ENCODE data around the gene CHRM4. TPM values are rescaled to one million over a fixed set of nuclear protein-coding genes. Genes with fewer than 3 reads are reported as not detected.

The CHRM4 gene
- total RNA-seq, 2 donors from 2014 or later, result 2.8 TPM; not detected in 1

DNA sequence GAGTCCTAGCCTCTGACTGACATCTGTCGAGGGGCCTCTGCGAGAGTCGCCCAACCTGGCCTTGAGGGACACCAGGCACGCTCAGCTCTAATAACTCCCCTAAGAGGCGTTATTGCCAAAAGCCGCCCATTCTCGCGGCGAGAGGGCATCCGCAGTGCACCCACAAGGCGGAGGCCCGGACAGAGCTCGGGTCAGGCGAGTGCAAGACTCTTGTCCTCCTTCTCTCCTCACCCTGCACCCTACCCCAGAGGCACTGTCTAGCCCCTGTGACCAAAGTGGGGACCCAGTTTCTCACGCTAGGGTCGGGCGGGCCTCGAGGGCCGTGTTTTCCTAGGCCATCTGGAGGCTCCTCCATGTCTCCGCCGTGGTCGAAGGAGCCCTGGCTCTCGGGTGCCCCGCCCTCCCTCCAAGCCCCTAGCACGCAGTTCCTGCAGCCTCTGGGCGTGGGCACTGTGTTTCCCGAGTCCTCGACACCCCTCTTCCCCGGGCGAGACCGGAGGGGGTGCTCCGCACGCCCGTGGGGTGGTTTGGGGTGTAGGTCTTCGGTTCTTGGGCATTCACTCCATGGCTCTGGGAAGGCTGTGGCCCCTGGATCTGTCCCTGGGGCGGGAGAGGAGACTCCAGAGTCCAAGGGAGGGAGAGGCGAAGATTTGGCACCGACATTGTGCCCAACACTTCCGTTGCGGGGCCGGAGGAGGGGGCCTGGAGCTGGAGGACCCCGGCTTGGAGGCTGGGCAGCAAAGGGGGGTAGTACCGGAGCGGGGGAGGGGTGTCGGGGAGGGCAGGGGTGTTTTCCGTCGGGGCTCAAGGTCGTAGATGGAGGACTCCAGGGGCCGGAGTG lies 1.0 kb downstream of the CHRM4 start:
- DNase-seq (ENCODE audit: low spot score), result no peak
- Histone ChIP-seq H3K36me3 (no peaks in the 10 kb centered on the region), H3K27ac (no peak overlapping the region), H3K4me1 (replicated peaks) (peaks cover 9% of the 10 kb centered on the region), H3K4me3 (peak overlapping the region in 1 of 2 donors; percentile 47), H3K27me3 (replicated peaks; ENCODE audit: insufficient read depth) (peaks cover 6% of the 10 kb centered on the region), H3K9me3 (no peaks in the 10 kb centered on the region)
- intact Hi-C loops (cut with DNase I), result loop anchor here (5.0 kb wide), 1 partner anchor 147 kb away; no protein-coding TSS in a partner anchor
- no peak for TF ChIP-seq POLR2A (IDR thresholded peaks at IDR 0.05)
- TF ChIP-seq POLR2AphosphoS5 (IDR thresholded peaks at IDR 0.05), result no peak
- TF ChIP-seq, protein P1, sequence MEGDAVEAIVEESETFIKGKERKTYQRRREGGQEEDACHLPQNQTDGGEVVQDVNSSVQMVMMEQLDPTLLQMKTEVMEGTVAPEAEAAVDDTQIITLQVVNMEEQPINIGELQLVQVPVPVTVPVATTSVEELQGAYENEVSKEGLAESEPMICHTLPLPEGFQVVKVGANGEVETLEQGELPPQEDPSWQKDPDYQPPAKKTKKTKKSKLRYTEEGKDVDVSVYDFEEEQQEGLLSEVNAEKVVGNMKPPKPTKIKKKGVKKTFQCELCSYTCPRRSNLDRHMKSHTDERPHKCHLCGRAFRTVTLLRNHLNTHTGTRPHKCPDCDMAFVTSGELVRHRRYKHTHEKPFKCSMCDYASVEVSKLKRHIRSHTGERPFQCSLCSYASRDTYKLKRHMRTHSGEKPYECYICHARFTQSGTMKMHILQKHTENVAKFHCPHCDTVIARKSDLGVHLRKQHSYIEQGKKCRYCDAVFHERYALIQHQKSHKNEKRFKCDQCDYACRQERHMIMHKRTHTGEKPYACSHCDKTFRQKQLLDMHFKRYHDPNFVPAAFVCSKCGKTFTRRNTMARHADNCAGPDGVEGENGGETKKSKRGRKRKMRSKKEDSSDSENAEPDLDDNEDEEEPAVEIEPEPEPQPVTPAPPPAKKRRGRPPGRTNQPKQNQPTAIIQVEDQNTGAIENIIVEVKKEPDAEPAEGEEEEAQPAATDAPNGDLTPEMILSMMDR (IDR thresholded peaks at IDR 0.05), result no peak
- 14% methylated on average over 47 of the region's 49 CpGs for WGBS

DNA sequence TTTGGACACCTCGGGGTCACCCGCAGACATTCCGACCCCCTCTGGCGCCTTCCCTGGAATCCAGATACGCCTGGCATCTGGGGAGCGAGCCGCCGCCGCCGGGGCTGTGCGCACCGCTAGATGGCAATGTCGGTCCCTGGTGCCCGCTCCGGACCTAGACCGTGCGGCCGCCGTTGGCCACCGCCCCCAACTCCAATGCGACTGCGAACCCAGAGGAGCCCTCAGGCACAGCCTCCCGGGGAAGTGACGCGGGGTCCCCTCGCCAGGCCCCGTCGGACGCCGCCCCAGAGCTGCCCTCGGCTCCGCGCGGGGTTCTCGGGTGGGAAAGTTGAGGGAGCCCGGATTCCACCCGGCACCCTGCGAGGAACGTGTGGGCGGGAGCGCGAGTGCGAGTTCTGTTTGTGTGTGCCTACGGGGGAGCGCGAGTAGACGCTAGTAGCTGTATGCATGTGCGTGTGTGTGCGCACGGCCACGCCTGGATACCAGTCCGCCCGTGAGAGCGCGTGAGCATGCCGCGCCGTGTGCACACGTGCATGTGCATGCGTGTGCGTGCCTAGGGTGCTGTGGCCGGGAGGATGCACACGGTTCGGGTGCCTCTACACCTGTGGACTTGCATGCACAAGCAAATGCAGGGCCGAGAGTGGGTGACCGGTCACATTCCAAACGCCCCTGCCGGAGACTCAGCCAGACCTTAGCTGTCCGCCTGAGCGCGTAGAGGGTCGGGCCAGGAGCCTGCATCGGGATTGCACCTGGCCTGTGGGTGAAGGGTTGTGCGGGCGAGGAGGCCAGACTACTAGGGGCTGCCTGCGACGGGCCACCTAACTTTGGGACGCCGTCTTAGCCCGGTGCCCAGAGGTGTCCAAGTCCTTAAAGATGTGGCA lies 1.9 kb downstream of the CHRM4 start:
- Histone ChIP-seq H3K9me3 (no peaks in the 10 kb centered on the region), H3K4me3 (peak overlapping the region; percentile 21 to 35), H3K27me3 (replicated peaks; ENCODE audit: insufficient read depth) (peaks cover 6% of the 10 kb centered on the region), H3K36me3 (no peaks in the 10 kb centered on the region), H3K27ac (no peak overlapping the region), H3K4me1 (replicated peaks) (peaks cover 9% of the 10 kb centered on the region)
- intact Hi-C loops (cut with DNase I), result loop anchor here (5.0 kb wide), 2 partner anchors 148 to 228 kb away; partner anchors contain the start of genes ATG13 and HARBI1
- DNase-seq (ENCODE audit: low spot score), result peak; percentile 54
- whole genome bisulfite sequencing, result under 1% methylated on average over 70 of the region's 80 CpGs
- no peak for TF ChIP-seq POLR2A (IDR thresholded peaks at IDR 0.05)
- TF ChIP-seq POLR2AphosphoS5 (IDR thresholded peaks at IDR 0.05), result peak; percentile 43
- TF ChIP-seq, protein P1 (IDR thresholded peaks at IDR 0.05), result peak; percentile 55 to 91 (median 79)

DNA sequence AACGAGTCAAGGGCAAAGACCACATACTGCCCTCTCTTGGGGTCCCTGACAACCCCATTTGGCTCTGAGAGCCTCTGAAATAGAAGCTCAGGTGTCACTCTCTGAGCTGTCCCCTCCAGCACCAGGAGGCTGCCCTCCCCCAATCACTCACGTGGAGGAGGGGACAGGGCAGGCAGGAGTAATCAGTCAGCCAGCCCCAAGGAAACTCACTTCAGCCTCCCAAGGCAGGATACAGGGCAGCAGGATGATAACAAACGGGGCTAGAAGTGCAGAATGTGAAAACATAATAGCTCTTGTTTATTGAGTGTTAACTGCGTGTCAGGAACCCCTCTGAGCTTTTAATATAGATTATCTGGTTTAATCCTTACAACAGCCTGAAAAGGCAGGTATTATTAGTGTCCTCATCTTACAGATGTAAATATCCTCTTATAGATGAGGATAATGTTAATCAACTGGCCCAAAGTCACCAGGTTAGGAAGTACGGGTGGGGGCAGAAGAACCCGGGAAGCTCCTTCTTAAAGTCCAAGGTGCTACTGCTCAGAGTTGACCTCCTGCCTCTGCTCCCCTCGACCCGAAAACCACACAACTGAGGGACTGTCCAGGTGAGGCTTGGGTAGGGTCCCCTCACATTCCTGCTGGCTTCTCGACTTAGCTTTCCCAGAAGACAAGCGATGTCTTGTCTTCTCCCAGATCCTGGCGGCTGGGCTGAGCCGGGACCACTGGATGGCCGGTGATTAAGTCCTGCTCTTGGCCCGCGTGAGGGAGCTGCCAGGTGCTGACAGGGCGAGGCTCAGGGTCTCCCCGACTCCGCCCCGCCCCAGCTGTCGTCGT lies 2.7 kb downstream of the CHRM4 start:
- H3K4me3 ChIP-seq, result no peak overlapping the region
- no peaks in the 10 kb centered on the region for H3K9me3 ChIP-seq
- H3K27ac ChIP-seq, result no peak overlapping the region
- no peak for DNase-seq (ENCODE audit: low spot score)
- TF ChIP-seq, protein P1 (IDR thresholded peaks at IDR 0.05), result no peak
- 11% methylated on average over 21 of the region's 21 CpGs for WGBS
- intact Hi-C loops (cut with DNase I), result loop anchor here (5.0 kb wide), 1 partner anchor 228 kb away; the partner anchor contains the start of genes ATG13 and HARBI1
- peaks cover 6% of the 10 kb centered on the region for H3K27me3 ChIP-seq (replicated peaks; ENCODE audit: insufficient read depth)
- H3K36me3 ChIP-seq, result no peaks in the 10 kb centered on the region
- peaks cover 9% of the 10 kb centered on the region for H3K4me1 ChIP-seq (replicated peaks)

DNA sequence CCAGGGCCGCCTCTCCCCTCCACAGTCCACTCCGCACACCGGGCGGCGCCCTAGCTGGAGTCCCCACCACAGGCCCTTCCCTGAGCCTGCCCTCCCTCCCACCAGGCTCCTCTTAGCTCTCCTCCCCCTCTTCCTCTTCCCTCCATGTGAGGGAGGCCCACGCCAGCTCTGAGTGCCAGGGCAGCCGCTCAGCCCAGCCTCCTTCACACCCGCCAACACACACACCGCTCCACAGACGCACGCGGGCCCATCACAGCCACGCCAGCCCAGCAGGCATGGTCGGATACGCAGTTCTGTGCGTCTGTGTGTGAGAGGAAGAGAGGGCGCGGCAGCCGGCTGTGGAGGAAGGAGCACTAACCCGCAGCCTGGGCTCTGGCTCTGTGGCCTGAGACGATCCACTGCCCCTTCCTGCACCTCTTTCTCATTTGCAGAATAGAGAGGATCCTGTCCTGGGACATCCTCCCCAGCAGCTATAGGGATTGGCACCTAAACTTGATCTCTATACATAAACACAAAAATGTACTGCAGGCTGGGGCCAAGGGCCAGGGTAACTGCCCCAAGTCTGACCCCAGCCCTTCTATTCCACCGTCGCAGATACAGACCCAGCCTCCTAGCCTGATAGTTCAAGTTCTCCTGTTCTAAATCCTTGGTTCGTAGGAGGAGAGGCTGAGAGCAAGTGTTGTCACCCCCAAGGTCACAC lies 3.5 kb downstream of the CHRM4 start:
- Histone ChIP-seq H3K36me3 (no peaks in the 10 kb centered on the region), H3K9me3 (no peaks in the 10 kb centered on the region), H3K27ac (no peak overlapping the region), H3K4me3 (no peak overlapping the region), H3K27me3 (replicated peaks; ENCODE audit: insufficient read depth) (peaks cover 6% of the 10 kb centered on the region), H3K4me1 (replicated peaks) (peaks cover 9% of the 10 kb centered on the region)
- no peak for DNase-seq (ENCODE audit: low spot score)
- 39% methylated on average over 19 of the region's 24 CpGs for WGBS
- TF ChIP-seq POLR2A (IDR thresholded peaks at IDR 0.05) (no peak), POLR2AphosphoS5 (IDR thresholded peaks at IDR 0.05) (no peak)
- TF ChIP-seq, protein P1 (IDR thresholded peaks at IDR 0.05), result no peak
- intact Hi-C loops (cut with DNase I), result loop anchor here (5.0 kb wide), 1 partner anchor 229 kb away; the partner anchor contains the start of genes ATG13 and HARBI1
